Measurements from ENCODE around the gene ARID1B.

- 0 out of 2 replicates have a peak, but pooled peaks have one; percentile 30 for TF ChIP-seq TCF7L2 (IDR thresholded peaks at IDR 0.05; ENCODE audit: low read depth, low read length)
- no peak for TF ChIP-seq CTCF (IDR thresholded peaks at IDR 0.05)
- TF ChIP-seq POLR2AphosphoS5 (IDR thresholded peaks at IDR 0.05; ENCODE audit: low read depth, low read length), result peak; percentile 38; the same call in 1 of the 2 replicates
- TF ChIP-seq SIN3A (IDR thresholded peaks at IDR 0.05; ENCODE audit: borderline replicate concordance, insufficient read depth, low read depth, low read length), result no peak
Measured at GRCh38 chr6:157148391-157149323, 371.5 kb downstream of the ARID1B start.
